HEK293 (cell line): Measurements from ENCODE around the gene KLHL21.

Experiments used
- CTCF ChIA-PET: fragments of 350-600 bp; formaldehyde crosslinking; extraction: SDS; loops from one replicate; lab custom pipeline; 2021; ENCODE audit warnings: antibody characterized with exemption; lab: Yijun Ruan, JAX
- POLR2A ChIA-PET: fragments of 300-600 bp; formaldehyde crosslinking; extraction: SDS; loops from one replicate; lab custom pipeline; 2020; ENCODE audit warnings: antibody characterized with exemption, inconsistent platforms; lab: Yijun Ruan, JAX
- H3K27ac ChIP-seq: fragments of 200-500 bp; sonication (Bioruptor generic); 2 replicates; pipeline ENCODE4 v1.5.1; 2014; ENCODE audit warnings: low read depth, low read length, control low read depth, inconsistent platforms; ENCODE audit errors: extremely low read depth
- H3K36me3 ChIP-seq, 2 experiments: fragments of 200-500 bp in 1 of 2; sonication (Bioruptor generic) in 1 of 2; 1 replicate in 1 of 2; 2 replicates in 1 of 2; pipeline ENCODE4 v1.5.1; 2014 to 2017; ENCODE audit warnings: inconsistent platforms in 2 of 2, low read length in 2 of 2; ENCODE audit not compliant: control insufficient read depth in 2 of 2, insufficient read depth in 1 of 2
- H3K4me1 ChIP-seq: fragments of 200-500 bp; sonication (Bioruptor generic); 2 replicates; pipeline ENCODE4 v1.5.1; 2014; ENCODE audit warnings: mild to moderate bottlenecking, low read length, inconsistent platforms; ENCODE audit not compliant: control insufficient read depth, insufficient read depth
- H3K4me3 ChIP-seq: 2 replicates; pipeline ENCODE4 v1.5.1; 2011; ENCODE audit warnings: low read depth, mild to moderate bottlenecking, control low read depth, low read length, moderate library complexity
- H3K9me3 ChIP-seq: fragments of 200-500 bp; sonication (Bioruptor generic); 2 replicates; pipeline ENCODE4 v1.5.1; 2014; ENCODE audit warnings: low read depth, low read length, inconsistent platforms; ENCODE audit not compliant: control insufficient read depth, insufficient read depth
- GLIS2 ChIP-seq: fragments of 450-650 bp; formaldehyde crosslinking; IDR thresholded peaks from 2 replicates; pipeline ENCODE4 v1.5.1; 2016; ENCODE audit warnings: missing biosample characterization, missing genetic modification characterization
- KLF1 ChIP-seq: fragments of 450-650 bp; formaldehyde crosslinking; IDR thresholded peaks from 2 replicates; pipeline ENCODE4 v1.5.1; 2016; ENCODE audit warnings: missing biosample characterization, missing genetic modification characterization
- KLF16 ChIP-seq: fragments of 450-650 bp; formaldehyde crosslinking; IDR thresholded peaks from 2 replicates; pipeline ENCODE4 v1.5.1; 2017; ENCODE audit warnings: missing biosample characterization, missing genetic modification characterization
- KLF9 ChIP-seq: fragments of 450-650 bp; formaldehyde crosslinking; IDR thresholded peaks from 2 replicates; pipeline ENCODE4 v1.5.1; 2016; ENCODE audit warnings: missing biosample characterization, missing genetic modification characterization, low read depth
- ZFP3 ChIP-seq: fragments of 450-650 bp; formaldehyde crosslinking; IDR thresholded peaks from 2 replicates; pipeline ENCODE4 v1.5.1; 2016; ENCODE audit warnings: low read depth, missing biosample characterization, missing genetic modification characterization
- ZFP69B ChIP-seq: fragments of 450-650 bp; formaldehyde crosslinking; IDR thresholded peaks from 2 replicates; pipeline ENCODE4 v1.5.1; 2016; ENCODE audit warnings: missing biosample characterization, missing genetic modification characterization
- ZIC2 ChIP-seq: fragments of 450-650 bp; formaldehyde crosslinking; IDR thresholded peaks from 2 replicates; pipeline ENCODE4 v1.5.1; 2016; ENCODE audit warnings: missing biosample characterization, missing genetic modification characterization
- ZNF18 ChIP-seq: fragments of 450-650 bp; formaldehyde crosslinking; IDR thresholded peaks from 2 replicates; pipeline ENCODE4 v1.5.1; 2016; ENCODE audit warnings: missing biosample characterization, missing genetic modification characterization
- ZNF248 ChIP-seq: fragments of 450-650 bp; formaldehyde crosslinking; IDR thresholded peaks from 2 replicates; pipeline ENCODE4 v1.5.1; 2017; ENCODE audit warnings: missing biosample characterization, missing genetic modification characterization
- ZNF280C ChIP-seq: fragments of 450-650 bp; formaldehyde crosslinking; IDR thresholded peaks from 2 replicates; pipeline ENCODE4 v1.5.1; 2016; ENCODE audit warnings: missing biosample characterization, missing genetic modification characterization
- ZNF324 ChIP-seq: fragments of 450-650 bp; formaldehyde crosslinking; IDR thresholded peaks from 2 replicates; pipeline ENCODE4 v1.5.1; 2016; ENCODE audit warnings: missing biosample characterization, missing genetic modification characterization
- ZNF501 ChIP-seq: fragments of 450-650 bp; formaldehyde crosslinking; IDR thresholded peaks from 2 replicates; pipeline ENCODE4 v1.5.1; 2016; ENCODE audit warnings: missing biosample characterization, missing genetic modification characterization
- ZNF600 ChIP-seq: fragments of 450-650 bp; formaldehyde crosslinking; IDR thresholded peaks from 2 replicates; pipeline ENCODE4 v1.5.1; 2016; ENCODE audit warnings: missing biosample characterization, missing genetic modification characterization
- ZNF654 ChIP-seq: fragments of 450-650 bp; formaldehyde crosslinking; IDR thresholded peaks from 2 replicates; pipeline ENCODE4 v1.5.1; 2016; ENCODE audit warnings: low read depth, missing biosample characterization, missing genetic modification characterization
- ZNF692 ChIP-seq: fragments of 450-650 bp; formaldehyde crosslinking; IDR thresholded peaks from 2 replicates; pipeline ENCODE4 v1.5.1; 2016; ENCODE audit warnings: missing biosample characterization, missing genetic modification characterization
- ZNF777 ChIP-seq: fragments of 450-650 bp; formaldehyde crosslinking; IDR thresholded peaks from 2 replicates; pipeline ENCODE4 v1.5.1; 2017; ENCODE audit warnings: missing biosample characterization, missing genetic modification characterization, borderline replicate concordance
- ZNF830 ChIP-seq: fragments of 450-650 bp; IDR thresholded peaks from 2 replicates; pipeline ENCODE4 v1.5.0; 2018; ENCODE audit warnings: missing biosample characterization, missing genetic modification characterization, low read depth, mild to moderate bottlenecking, moderate library complexity
- ZSCAN23 ChIP-seq: fragments of 450-650 bp; formaldehyde crosslinking; IDR thresholded peaks from 2 replicates; pipeline ENCODE4 v1.5.1; 2016; ENCODE audit warnings: missing biosample characterization, missing genetic modification characterization
- TF ChIP-seq, protein P1 (sequence below): fragments of 450-650 bp; formaldehyde crosslinking; IDR thresholded peaks from 2 replicates; pipeline ENCODE4 v1.5.1; 2017; ENCODE audit warnings: missing biosample characterization, missing genetic modification characterization
- TF ChIP-seq, protein P2 (sequence below): fragments of 450-650 bp; formaldehyde crosslinking; IDR thresholded peaks from 2 replicates; pipeline ENCODE4 v1.5.1; 2016; ENCODE audit warnings: missing biosample characterization, missing genetic modification characterization
- TF ChIP-seq, protein P3 (sequence below): fragments of 450-650 bp; formaldehyde crosslinking; IDR thresholded peaks from 2 replicates; pipeline ENCODE4 v1.5.1; 2016; ENCODE audit warnings: missing biosample characterization, missing genetic modification characterization
- TF ChIP-seq, protein P4 (sequence below): fragments of 450-650 bp; formaldehyde crosslinking; IDR thresholded peaks from 2 replicates; pipeline ENCODE4 v1.5.1; 2016; ENCODE audit warnings: missing biosample characterization, missing genetic modification characterization

The KLHL21 gene

GRCh38 chr1:6635161-6635909 is 32.7 kb upstream of the KLHL21 start (continued):
- TF ChIP-seq ZNF830 (tag by site-specific recombination) (no peak), ZSCAN23 (no peak), ZNF777 (tag by site-specific recombination) (no peak), ZNF248 (tag by site-specific recombination) (no peak), ZNF280C (tag by site-specific recombination) (no peak), ZNF18 (tag by site-specific recombination) (no peak), KLF16 (tag by site-specific recombination) (no peak)

DNA sequence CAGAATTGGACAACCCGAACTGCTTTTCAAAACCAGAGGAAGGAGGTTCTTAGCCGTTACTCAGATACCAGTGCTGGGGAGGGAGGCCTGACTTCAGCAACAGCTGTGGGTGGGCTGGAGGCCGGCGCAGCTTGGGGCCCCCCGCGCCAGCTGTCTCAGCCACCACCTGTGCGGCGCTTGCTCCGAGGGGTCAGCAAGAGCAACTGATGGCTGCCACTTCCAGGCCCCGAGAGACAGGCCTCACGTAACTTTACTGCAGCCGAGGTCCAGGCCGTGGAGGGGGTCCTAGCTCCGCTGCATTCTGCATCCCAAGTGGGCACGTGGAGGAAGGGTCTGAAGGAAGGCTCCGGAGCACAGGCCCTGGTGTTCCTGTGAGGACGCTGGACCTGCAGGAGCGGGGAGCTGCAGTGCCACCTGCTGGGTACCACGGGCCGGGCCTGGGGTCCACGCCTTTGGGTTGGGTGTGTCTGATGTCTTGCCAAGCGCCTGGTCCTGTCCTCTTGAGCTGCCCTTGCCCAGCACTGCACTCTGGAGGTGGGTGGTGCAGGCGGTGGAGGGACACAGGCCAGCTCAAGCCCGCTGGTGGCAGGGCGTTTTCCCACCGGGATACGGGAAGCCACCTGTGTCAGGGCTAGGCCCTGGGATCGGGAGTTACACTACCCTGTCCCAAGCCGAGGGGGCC is 31.8 kb upstream of the KLHL21 start:
- Histone ChIP-seq H3K4me3 (no peak overlapping the region), H3K27ac (no peak overlapping the region), H3K9me3 (no peaks in the 10 kb centered on the region), H3K36me3 (peaks cover 17 to 98% of the 10 kb centered on the region in 2 experiments; a peak in 2 of 3 replicates), H3K4me1 (no peaks in the 10 kb centered on the region)
- TF ChIP-seq ZNF501 (tag by site-specific recombination): peak; percentile 48; the same call in 1 of the 2 replicates
- TF ChIP-seq ZNF692: peak; percentile 58
- TF ChIP-seq, protein P1, sequence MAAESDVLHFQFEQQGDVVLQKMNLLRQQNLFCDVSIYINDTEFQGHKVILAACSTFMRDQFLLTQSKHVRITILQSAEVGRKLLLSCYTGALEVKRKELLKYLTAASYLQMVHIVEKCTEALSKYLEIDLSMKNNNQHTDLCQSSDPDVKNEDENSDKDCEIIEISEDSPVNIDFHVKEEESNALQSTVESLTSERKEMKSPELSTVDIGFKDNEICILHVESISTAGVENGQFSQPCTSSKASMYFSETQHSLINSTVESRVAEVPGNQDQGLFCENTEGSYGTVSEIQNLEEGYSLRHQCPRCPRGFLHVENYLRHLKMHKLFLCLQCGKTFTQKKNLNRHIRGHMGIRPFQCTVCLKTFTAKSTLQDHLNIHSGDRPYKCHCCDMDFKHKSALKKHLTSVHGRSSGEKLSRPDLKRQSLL (tag by site-specific recombination): peak; percentile 55; the same call in 1 of the 2 replicates
- TF ChIP-seq ZNF324: no peak
- peak; percentile 49 for TF ChIP-seq ZNF654 (tag by site-specific recombination)
- TF ChIP-seq, protein P2, sequence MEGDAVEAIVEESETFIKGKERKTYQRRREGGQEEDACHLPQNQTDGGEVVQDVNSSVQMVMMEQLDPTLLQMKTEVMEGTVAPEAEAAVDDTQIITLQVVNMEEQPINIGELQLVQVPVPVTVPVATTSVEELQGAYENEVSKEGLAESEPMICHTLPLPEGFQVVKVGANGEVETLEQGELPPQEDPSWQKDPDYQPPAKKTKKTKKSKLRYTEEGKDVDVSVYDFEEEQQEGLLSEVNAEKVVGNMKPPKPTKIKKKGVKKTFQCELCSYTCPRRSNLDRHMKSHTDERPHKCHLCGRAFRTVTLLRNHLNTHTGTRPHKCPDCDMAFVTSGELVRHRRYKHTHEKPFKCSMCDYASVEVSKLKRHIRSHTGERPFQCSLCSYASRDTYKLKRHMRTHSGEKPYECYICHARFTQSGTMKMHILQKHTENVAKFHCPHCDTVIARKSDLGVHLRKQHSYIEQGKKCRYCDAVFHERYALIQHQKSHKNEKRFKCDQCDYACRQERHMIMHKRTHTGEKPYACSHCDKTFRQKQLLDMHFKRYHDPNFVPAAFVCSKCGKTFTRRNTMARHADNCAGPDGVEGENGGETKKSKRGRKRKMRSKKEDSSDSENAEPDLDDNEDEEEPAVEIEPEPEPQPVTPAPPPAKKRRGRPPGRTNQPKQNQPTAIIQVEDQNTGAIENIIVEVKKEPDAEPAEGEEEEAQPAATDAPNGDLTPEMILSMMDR: peak; percentile 89
- TF ChIP-seq GLIS2 (tag by site-specific recombination): peak; percentile 39; the same call in 1 of the 2 replicates
- TF ChIP-seq, protein P3, sequence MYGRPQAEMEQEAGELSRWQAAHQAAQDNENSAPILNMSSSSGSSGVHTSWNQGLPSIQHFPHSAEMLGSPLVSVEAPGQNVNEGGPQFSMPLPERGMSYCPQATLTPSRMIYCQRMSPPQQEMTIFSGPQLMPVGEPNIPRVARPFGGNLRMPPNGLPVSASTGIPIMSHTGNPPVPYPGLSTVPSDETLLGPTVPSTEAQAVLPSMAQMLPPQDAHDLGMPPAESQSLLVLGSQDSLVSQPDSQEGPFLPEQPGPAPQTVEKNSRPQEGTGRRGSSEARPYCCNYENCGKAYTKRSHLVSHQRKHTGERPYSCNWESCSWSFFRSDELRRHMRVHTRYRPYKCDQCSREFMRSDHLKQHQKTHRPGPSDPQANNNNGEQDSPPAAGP (tag by site-specific recombination): 0 out of 2 replicates have a peak, but pooled peaks have one; percentile 67
- TF ChIP-seq ZFP69B (tag by site-specific recombination): peak; percentile 61; the same call in 1 of the 2 replicates
- TF ChIP-seq KLF1 (tag by site-specific recombination): peak; percentile 86
- peak; percentile 75 for TF ChIP-seq ZNF600
- TF ChIP-seq ZIC2 (tag by site-specific recombination): 0 out of 2 replicates have a peak, but pooled peaks have one; percentile 9
- TF ChIP-seq, protein P4, sequence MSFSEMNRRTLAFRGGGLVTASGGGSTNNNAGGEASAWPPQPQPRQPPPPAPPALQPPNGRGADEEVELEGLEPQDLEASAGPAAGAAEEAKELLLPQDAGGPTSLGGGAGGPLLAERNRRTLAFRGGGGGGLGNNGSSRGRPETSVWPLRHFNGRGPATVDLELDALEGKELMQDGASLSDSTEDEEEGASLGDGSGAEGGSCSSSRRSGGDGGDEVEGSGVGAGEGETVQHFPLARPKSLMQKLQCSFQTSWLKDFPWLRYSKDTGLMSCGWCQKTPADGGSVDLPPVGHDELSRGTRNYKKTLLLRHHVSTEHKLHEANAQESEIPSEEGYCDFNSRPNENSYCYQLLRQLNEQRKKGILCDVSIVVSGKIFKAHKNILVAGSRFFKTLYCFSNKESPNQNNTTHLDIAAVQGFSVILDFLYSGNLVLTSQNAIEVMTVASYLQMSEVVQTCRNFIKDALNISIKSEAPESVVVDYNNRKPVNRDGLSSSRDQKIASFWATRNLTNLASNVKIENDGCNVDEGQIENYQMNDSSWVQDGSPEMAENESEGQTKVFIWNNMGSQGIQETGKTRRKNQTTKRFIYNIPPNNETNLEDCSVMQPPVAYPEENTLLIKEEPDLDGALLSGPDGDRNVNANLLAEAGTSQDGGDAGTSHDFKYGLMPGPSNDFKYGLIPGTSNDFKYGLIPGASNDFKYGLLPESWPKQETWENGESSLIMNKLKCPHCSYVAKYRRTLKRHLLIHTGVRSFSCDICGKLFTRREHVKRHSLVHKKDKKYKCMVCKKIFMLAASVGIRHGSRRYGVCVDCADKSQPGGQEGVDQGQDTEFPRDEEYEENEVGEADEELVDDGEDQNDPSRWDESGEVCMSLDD (tag by site-specific recombination): no peak
- TF ChIP-seq ZFP3 (tag by site-specific recombination): no peak
- peak; percentile 58 for TF ChIP-seq KLF9 (tag by site-specific recombination)
- CTCF ChIA-PET: interaction anchor here (0.6 to 3.1 kb wide), 11 partner anchors 8 to 1367 kb away, joined by 3 to 14 read pairs (median 4); partner anchors contain the start of gene ZBTB48
- POLR2A ChIA-PET: interaction anchor here (0.6 to 1.5 kb wide), 4 partner anchors 22 to 142 kb away, joined by 3 to 7 read pairs (median 4); partner anchors contain the start of gene ZBTB48
